HG03103 (cell line): Measurements from ENCODE around the gene ATRN.

ENCODE experiments used
- ATAC-seq: cut with Tn5 transposase; IDR thresholded peaks from one replicate; pipeline ENCODE4 v1.9.1; 2021; ENCODE audit warnings: low read depth; ENCODE audit not compliant: unreplicated experiment

Gene ATRN

DNA sequence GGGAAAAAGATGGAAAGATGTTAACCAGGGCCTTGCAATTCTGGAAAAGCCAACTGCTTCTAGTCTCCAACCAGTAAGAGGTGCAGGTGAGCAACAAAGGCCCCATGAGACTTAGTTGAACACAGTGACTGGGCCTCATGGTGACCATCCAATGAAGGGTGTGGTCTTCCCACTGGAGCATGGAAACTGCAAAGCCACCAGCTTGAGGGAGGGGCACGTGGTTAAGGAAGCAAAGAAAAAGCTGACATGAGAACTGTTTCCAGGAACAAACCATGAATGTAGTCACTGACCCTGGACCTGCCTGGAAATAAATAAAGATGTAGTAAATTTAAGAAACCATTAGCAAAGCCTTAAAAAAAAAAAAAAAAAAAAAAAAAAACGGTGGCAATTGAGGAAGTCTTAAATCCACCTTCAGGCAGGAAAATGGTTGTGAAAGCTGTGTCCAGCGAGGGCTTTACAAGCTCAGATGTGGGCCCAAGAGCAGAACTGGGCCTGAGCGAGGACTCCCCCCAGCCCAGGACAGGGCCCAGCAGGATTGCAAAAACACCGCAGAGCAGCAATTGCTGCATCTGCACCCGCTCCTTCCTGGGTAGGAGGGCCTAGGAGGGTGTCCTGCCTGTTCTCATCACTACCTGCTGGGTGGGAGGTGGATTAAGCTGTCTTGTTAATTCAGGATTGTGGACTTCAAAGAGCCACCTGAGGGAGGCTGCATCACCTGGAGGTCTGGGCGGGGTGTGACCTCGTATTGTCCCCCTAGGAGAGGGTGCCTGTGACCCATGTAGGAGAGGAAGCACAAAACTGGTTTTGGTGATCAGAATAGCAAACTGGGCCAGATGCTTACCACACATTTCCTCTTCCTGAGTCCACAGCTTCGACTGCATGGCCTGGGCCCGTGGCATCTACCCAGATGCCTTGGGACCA lies 182.1 kb downstream of the ATRN start:
- no peak for ATAC-seq

DNA sequence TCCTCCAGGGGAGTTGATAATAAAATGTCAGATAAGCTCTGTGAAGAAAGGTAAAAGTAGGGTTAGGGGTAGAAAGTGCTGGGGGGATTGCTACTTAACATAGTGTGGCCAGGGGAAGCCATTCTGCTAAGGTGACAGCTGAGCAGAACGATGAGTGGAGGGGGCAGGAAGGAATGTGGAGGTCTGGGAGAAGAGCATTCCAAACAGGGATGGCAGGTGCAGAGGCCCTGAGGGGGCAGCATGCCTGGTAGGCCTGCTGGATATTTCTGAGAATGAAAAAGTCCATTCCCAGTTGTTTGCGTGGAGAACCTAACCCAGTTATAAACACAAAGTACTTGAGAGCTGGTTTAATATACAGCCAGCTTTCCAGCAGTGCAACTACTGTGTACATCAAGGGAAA lies 183.1 kb downstream of the ATRN start:
- ATAC-seq = no peak

DNA sequence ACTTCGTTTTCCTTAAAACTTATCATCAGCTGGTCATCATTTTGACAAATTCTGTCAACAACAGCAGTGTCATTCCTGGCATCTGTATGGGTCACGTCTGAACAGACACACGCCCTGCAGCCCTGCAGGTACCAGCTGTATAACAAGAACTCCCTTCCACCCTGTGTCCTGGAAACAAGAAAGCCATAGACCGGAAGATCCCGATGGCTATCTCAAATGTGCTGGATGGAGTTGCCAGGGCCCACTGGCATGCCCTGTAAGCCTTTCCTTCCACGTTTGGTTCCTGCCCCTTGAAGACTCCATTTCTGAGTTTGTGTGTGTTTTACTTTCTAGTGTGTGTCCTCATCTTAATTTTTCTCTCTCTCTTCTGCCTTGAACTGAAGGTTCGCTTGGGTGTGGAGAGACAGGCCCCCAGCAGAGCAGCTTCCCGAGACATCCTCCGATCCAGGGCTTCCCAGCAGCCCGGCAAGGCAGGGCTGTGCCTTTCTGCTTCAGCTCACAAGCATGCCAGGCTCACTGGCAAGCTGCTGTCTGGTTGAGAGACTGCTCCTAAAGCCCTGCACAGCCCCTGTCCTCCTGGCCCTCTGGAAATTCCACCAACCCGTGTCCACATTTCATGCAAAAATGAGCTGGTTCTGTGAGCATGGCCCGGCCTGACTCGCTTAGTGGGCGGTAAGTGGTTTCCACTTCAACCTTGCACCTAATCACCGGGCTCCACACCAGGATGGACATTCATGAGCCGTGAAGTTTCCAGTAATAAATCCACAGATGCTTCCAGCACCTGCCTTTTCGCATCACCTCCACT lies 183.7 kb downstream of the ATRN start:
- no peak for ATAC-seq

DNA sequence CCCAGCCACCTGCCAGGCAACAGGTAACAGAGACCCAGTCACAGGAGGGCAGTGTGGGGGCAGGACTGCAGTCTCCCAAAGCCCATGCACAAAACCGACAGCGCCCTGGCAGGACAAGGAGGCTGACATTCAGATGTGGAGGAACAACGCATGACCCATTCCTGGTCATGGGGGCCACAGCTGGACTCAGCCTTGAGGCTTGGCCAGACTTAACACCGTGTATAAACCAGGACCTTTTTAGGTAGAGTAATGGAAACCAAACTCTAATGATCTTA lies 184.2 kb downstream of the ATRN start:
- no peak for ATAC-seq

DNA sequence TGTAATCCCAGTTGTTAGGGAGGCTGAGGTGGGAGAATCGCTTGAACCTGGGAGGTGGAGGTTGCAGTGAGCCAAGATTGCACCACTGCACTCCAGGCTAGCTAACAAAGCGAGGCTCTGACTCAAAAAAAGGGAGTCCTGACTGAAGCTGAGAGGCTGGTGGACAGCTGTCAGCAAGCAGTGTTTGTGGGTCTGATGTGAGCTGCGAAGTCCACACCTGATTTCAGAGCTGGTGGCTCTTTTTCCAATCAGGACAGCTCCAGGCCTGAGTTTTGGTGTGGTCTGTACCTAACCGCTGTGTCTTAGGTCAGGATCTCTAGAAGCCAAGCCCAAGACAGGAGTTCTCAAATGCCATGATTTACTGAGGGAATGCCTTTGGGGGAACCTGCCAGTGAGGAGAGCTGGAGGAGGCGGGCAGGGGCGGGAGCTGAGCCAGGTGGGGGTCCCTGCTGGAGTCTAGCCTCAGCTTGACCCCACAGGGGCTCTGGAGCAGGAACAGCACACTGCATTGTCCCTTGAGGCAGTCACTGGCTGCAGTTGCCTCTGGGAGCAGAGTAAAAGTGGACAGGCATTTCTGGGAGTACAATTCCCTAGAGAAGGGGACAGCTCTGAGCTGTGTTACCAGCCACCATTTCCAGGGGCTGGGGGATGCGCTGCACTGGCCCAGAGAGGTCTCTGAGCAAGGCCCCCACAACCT lies 187.3 kb downstream of the ATRN start:
- no peak for ATAC-seq

DNA sequence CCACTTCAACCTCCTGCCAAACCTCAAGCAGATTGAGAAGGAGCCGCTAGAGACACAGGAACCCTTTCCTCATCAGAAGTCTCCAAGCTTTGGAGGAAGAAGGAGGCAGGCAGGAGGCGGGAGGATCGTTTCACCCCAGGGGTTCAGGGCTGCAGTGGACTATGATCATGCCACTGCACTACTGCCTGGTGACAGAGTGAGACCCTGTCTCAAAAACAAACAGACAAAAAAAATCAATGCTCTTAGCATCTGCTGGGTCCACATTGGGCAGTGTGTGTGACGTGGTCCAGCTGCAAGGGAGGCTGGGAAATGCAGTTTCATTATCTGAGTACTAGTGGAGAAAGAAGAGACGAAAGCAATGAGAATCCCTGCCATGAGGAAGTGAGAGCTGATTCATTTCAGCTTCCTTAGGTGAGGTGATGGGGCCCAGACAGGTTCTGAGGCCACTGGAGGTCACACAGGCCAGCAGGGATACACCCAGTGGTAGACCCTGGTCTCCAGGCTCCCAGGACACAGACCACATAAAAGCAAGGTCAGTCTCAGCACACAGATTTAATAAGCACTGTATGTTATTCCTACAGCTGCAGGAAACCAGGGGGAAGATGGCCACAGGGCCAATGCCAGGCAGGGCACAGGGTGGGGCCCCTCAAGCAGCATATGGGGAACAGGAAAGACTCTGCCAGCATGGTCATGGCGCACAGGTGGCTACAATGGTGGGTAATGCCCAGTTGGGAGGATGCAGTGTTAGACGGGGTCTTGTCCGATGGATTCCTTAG lies 188.1 kb downstream of the ATRN start:
- peak; percentile 87 for ATAC-seq

DNA sequence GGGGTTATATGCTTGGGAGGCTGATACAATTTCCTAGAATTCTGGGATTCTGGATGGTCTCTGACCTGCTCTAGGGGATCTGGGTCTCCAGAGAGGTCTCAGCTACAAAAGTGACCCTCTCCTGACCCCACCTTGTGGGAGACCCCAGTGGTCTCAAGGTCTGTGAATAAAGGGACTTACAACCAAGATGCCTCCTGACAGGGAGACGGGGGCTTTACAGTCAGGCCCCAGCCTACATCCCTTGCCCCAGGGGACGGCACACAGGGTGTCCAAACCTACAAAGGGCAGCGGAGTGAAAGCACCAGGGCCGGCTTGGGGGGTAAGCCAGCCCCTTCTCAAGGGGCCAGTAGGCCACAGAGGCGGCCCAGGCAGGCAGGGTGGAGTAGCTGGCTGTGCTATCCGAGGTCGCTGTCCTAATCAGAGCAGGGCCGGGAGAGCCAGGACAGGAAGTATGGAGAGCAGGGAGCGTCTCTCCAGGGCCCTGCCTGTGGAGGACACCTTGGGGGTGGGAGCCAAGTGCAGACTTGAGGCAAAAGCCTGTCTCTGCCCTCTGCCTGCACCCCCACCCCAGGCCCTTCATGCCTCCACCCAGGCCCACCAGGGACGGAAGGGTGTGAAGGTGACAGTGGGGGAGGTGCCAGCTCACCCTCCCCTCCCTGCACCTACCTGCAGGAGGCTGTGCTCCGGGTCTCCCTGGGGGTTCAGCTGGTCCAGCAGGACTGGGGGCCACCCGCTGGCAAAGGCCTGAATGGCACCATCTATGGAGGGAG lies 188.9 kb downstream of the ATRN start:
- no peak for ATAC-seq

DNA sequence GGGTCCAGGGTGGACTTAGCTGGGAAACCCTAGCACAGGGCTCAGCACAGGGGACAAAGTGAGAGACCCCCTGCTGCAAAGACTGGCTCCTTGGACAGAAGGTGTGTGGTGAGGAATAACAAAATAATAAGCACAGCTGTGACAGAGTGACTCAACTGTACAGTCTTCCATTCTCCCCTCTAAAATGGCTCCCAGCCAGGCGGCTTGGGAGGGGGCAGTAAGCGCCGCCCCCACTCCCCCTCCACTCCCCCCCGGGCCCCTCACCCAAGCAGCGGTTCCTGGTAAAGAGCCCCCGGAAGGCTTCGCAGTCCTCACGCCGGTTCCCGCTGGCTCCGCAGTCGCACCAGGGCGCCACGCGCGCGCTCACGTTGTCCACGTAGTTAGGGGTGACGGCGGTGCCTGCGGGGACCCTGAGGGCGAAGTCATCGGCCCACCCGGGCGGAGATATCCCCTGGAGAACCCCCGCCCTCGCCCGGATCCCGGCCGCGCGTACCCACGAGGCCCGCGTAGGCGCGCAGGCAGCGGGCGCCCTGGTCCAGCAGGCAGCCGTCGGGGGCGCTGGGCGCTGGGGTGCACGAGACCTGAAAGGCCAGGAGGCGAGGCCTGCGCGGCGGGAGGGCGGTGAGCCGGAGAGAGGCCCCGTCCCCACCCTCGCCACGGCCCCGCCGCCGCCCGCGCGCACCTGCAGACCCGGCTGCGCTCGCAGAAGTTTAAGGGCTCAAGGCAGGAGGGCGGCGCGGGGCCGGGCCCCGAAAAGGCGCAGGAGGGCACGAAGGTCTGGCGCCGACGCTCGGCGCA lies 189.6 kb downstream of the ATRN start:
- ATAC-seq = no peak

DNA sequence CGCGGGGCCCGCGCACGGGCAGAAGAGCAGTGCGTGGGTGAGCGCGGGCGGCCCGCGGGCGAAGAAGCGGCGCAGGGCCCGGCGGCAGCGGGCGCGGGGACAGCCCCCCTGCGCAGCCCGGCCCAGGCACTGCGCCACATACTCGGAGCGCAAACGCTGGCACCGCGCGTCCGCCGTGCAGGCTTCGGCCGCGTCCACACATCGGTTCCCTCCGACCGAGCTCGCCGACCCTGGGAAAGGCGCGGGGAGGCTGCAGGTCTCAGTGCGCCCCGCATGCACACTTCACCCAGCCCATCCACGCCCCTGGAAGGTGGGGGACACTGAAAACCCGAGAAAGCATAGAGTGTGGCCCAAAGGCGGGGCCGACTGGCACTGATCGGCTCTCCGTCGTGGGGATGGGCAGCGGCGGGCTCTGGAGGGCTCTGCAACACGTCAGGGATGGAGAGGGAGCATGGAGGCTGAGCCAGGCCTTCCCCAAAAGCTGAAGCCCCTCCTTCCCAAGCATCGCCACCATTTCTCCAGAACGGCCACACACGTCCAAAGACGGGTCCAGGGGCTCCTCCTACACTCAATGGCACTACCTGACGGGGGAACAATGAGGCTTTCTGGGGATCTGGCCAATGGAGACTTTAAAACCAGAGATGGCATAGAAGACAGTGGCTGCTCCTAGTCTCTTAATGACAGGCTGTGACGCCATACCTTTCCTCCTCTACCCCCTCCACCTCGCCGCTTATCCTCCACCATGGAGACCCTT lies 190.4 kb downstream of the ATRN start:
- no peak for ATAC-seq

DNA sequence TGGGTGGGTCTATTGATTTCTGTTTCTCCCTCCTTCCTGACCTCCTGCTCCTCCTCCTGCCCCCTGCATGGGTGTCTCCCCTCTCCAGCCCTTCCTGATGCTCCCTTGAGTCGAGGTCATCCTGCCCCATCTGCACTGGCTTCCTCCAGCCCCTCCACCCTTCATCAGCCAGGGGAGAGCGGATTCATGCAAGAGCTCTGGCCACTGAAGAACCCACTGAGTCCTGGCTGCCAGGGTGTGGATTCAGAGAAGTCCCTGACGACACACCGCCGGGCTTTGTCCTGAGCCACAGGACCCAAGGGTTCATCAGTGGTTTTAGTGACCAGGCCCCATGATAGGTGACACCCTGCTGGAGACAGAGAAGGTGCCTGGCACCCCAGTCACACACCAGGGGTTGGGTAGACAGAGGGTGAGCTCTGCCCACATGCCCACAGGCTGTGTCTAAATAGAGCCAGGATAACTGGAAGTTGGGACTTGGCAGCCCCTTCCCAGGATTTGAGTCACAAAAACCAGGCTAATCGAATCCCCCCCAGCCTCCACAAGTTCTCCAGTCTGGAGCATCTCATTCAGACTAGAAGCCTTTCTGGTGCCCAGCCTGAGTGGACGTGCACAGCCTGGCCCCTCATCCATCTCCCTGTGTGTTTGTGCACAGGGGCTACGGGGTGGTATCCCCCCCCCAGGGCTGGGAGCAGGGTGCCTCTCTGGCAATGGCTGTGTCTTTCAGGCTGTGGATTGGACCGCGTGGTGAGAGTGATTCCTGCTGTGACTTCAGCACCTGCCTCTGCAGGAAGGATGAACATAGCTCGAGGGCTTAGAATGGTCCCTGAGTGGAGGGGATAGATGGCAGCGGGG lies 191.2 kb downstream of the ATRN start:
- ATAC-seq = no peak

DNA sequence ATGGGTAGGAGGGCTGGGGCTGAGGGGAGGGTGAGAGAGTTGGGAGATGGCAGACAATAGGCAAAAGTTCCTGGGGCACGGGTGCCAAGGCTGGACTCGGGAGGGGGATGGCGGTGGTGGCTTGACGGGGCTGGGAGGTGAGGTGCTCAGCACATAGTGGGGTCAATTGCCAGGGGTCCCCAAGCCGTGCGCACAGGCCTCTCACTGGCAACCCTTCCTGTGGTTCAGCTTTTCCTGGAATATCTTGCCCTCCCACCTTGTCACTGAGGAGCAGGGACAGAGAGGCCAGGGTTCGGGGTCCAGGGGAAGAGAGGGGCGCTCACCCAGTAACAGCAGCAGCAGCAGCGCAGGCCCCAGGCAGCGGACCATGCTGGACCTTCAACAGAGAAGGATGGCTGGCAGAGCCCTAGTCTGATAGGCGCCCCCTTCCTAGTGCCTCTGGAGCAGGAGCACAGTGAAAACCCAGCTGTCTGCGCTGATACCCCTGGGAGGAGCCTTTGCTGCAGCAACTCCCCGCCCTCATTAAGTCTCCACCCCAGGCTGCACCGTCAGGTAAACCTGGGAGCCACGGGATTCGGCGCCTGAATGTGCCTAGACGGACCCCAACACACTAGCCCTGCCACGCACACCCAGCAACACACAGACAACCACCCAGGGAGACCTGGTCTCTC lies 192.3 kb downstream of the ATRN start, which contains the start of gene GFRA4:
Gene GFRA4, minus strand, starts transcription at position 369 of the 671 bp plus-strand sequence. Its CDS starts 0 bp downstream, at position 369.
- no peak for ATAC-seq

DNA sequence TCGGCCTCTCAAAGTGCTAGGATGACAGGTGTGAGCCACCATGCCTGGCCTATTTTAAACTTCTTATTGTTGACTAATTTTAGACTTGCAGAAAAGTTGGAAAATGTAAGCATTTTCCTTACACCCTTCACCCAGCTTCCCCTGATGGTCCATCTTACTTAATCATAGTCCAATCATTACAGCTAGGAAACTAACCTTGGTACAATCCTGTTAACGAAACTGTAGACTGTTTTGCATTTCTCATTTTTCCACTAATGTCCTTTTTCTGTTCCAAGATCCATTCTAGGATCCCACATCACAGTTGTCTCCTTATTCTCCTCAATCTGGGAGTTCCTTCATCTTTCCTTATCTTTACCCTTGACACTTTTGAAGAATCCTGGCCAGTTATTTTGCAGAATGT lies 193.0 kb downstream of the ATRN start:
- ATAC-seq = no peak

DNA sequence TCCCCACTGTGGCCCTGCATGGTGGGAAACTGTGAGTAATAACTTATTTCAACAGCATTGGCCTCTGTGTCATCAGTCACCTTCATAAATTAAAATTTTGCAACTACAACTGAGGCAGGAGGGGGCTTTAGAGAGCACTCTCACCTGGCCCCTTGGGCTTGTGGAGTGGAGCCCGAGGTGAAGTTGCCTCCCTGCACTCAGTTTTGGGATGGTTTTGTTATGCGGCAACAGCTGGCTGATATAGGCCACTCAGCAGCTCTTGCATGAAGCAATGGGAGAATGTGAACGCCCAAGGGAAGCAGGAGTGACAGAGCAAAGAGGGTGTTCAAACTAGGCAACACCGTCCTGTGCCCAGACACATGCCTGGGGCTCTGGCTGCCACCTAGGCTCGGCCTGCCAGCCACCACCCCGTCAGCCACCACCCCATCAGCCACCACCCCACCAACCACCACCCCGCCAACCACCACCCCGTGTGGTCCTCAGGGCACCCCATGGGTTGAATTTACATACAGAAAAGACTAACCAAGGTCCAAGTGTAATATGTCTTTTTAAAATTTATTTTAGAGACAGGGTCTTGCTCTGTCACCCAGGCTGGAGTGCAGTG lies 196.7 kb downstream of the ATRN start:
- no peak for ATAC-seq

DNA sequence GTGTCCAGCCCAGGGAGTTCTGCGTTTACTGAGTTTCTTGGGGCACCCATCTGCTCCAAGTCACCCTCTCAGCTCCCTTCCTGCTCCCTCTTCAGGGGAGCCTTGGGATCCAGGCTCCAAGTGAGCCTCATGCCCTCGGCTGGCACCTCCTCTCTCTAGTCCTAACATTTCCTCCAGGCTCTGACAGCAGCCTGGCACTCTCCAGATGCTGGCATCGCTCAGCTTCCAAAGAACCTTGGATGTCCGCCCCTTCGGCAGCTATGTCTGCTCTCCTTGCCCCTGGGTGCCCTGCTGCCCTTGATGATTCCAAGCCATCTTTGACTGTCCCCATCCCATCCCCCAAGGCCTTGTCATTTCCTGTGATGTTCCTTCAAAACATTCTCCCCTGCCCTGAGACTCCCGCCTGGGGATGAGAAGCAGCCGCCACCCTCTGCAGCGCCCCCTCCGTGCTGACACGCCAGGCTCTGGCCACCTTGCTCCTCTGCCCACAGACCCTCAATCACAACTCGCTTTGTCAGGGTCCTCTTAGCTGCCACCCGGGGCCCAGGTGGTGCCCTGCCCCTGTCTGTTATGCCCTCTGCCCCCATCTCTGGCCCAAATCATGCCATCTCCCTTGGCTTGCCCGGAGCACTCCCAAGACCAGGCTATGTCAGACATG lies 199.0 kb downstream of the ATRN start:
- no peak for ATAC-seq

DNA sequence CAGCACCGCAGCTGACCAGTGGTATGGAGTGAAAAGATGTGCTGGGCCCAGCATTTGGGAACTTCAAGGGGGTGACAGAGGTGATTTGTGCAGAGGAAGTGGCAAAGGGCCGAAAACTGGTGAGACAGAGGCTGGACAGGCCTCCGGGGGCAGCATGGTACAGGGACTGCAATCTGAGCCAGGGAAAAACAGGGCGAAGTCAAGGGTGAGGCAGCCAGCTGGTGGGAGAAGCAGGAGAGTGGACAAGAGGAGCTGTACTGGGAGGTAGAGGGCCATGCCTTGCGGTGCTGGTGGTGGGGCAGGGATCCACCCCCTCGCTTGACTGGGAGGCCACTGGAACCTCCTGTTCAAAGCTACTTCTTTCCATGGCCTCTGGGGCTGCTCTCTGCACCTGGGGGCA lies 199.7 kb downstream of the ATRN start:
- no peak for ATAC-seq

DNA sequence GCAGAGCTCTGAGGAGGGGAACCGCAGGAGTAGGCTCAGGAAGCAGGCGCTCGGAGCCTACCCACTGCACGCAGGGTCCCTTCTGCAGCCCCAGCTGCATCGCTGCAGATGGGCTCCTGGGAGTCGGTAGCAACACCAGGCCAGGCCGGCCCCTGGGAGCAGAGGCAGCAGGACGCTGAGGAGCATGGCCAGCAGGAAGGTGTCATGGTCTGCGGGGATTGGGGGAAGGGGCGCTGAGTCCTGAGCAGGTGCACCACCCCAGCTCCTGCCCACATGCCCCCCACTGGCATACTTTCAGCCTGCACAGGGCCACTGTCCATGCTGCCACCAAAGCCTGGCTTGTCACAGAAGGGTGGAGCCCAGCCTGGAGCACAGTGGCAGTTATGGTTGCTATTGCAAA lies 200.1 kb downstream of the ATRN start:
- ATAC-seq = no peak
